Trophoblast cell (in vitro differentiated cells and primary cell): ENCODE data around the gene TSPAN2.
"Not testable (repeated sequence)": the region's sequence is repeated elsewhere in the genome, so short reads cannot be mapped to it uniquely, and the experiment has no call there.

Experiments
- DNase-seq, 2 donors: peaks; one replicate each; pipeline ENCODE4 v3.0.0-alpha.2; 2016
- H2AFZ ChIP-seq: 2 replicates; pipeline ENCODE4 v1.6.1; 2013; ENCODE audit warnings: low read length, moderate library complexity, mild to moderate bottlenecking; ENCODE audit not compliant: insufficient read depth, poor library complexity
- H2AK5ac ChIP-seq: 2 replicates; pipeline ENCODE4 v1.6.1; 2013; ENCODE audit warnings: mild to moderate bottlenecking, low read length
- H2BK120ac ChIP-seq: 2 replicates; pipeline ENCODE4 v1.6.1; 2013; ENCODE audit warnings: low read length, mild to moderate bottlenecking, moderate library complexity; ENCODE audit not compliant: insufficient read depth, poor library complexity
- H2BK12ac ChIP-seq: 2 replicates; pipeline ENCODE4 v1.6.1; 2013; ENCODE audit warnings: mild to moderate bottlenecking, low read length, moderate library complexity
- H2BK5ac ChIP-seq: 2 replicates; pipeline ENCODE4 v1.6.1; 2013; ENCODE audit warnings: low read length, low read depth, moderate library complexity, mild to moderate bottlenecking; ENCODE audit not compliant: poor library complexity
- H3K14ac ChIP-seq: 2 replicates; pipeline ENCODE4 v1.6.1; 2013; ENCODE audit warnings: mild to moderate bottlenecking, low read length
- H3K18ac ChIP-seq: 2 replicates; pipeline ENCODE4 v1.6.1; 2013; ENCODE audit warnings: mild to moderate bottlenecking, low read length
- H3K23ac ChIP-seq: 2 replicates; pipeline ENCODE4 v1.6.1; 2013; ENCODE audit warnings: low read length
- H3K27ac ChIP-seq: 2 replicates; pipeline ENCODE4 v1.5.1; 2013; ENCODE audit warnings: low read depth, mild to moderate bottlenecking, inconsistent platforms, low read length, moderate library complexity
- H3K27me3 ChIP-seq: 2 replicates; pipeline ENCODE4 v1.6.1; 2013; ENCODE audit warnings: inconsistent platforms, mild to moderate bottlenecking, low read length, moderate library complexity; ENCODE audit not compliant: insufficient read depth
- H3K36me3 ChIP-seq, 2 experiments: 1 replicate in 1 of 2; 2 replicates in 1 of 2; pipeline ENCODE4 v1.6.1; 2013; ENCODE audit warnings: low read length in 2 of 2, mild to moderate bottlenecking in 2 of 2, moderate library complexity in 1 of 2; ENCODE audit not compliant: insufficient read depth in 2 of 2, control insufficient read depth in 1 of 2
- H3K4ac ChIP-seq: 2 replicates; pipeline ENCODE4 v1.6.1; 2013; ENCODE audit warnings: low read depth, mild to moderate bottlenecking, low read length, moderate library complexity
- H3K4me1 ChIP-seq, 2 experiments: 1 replicate in 1 of 2; 2 replicates in 1 of 2; pipeline ENCODE4 v1.6.1; 2013; ENCODE audit warnings: low read length in 2 of 2, mild to moderate bottlenecking in 2 of 2, moderate library complexity in 1 of 2; ENCODE audit not compliant: insufficient read depth in 2 of 2, control insufficient read depth in 1 of 2
- H3K4me2 ChIP-seq: 2 replicates; pipeline ENCODE4 v1.6.1; 2013; ENCODE audit warnings: inconsistent platforms, mild to moderate bottlenecking, low read length, moderate library complexity
- H3K4me3 ChIP-seq: 2 replicates; pipeline ENCODE4 v1.5.1; 2013; ENCODE audit warnings: mild to moderate bottlenecking, low read depth, low read length, inconsistent platforms
- H3K79me1 ChIP-seq: one replicate; pipeline ENCODE4 v1.6.1; 2013; ENCODE audit warnings: low read length
- H3K79me2 ChIP-seq: 2 replicates; pipeline ENCODE4 v1.6.1; 2013; ENCODE audit warnings: low read length, mild to moderate bottlenecking; ENCODE audit not compliant: control insufficient read depth, insufficient read depth, poor library complexity
- H3K9ac ChIP-seq: 2 replicates; pipeline ENCODE4 v1.6.1; 2013; ENCODE audit warnings: mild to moderate bottlenecking, low read length
- H3K9me3 ChIP-seq: 2 replicates; pipeline ENCODE4 v1.6.1; 2013; ENCODE audit warnings: low read depth, mild to moderate bottlenecking, control low read depth, inconsistent platforms, low read length; ENCODE audit not compliant: insufficient read depth
- H4K12ac ChIP-seq: 2 replicates; pipeline ENCODE4 v1.6.1; 2013; ENCODE audit warnings: low read depth, mild to moderate bottlenecking, low read length, moderate library complexity
- H4K8ac ChIP-seq: 2 replicates; pipeline ENCODE4 v1.6.1; 2013; ENCODE audit warnings: low read depth, mild to moderate bottlenecking, low read length, moderate library complexity
- H4K91ac ChIP-seq: one replicate; pipeline ENCODE4 v1.6.1; 2013; ENCODE audit warnings: low read depth, mild to moderate bottlenecking, low read length, moderate library complexity
- WGBS: extraction: QIAGEN DNeasy Blood & Tissue Kit; methylation state at CpG from one replicate; pipeline ENCODE4 v1.1.7; 2013; ENCODE audit warnings: missing lambda C conversion rate; ENCODE audit not compliant: insufficient read length, insufficient coverage; ENCODE audit errors: extremely low coverage; 5-methylcytosine and 5-hydroxymethylcytosine counted together

The TSPAN2 gene

DNA sequence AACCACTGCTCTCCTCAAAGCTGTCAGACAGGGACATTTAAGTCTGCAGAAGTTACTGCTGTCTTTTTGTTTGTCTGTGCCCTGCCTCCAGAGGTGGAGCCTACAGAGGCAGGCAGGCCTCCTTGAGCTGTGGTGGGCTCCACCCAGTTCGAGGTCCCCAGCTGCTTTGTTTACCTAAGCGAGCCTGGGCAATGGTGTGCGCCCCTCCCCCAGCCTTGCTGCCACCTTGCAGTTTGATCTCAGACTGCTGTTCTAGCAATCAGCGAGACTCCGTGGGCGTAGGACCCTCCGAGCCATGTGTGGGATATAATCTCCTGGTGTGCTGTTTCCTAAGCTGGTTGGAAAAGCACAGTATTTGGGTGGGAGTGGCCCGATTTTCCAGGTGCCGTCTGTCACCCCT, 69.8 kb downstream of the TSPAN2 start:
- H2AFZ ChIP-seq, H3K4me2 ChIP-seq, H4K91ac ChIP-seq, H4K12ac ChIP-seq, H3K27me3 ChIP-seq, H3K9ac ChIP-seq, H3K36me3 ChIP-seq, H3K79me2 ChIP-seq, DNase-seq, H3K23ac ChIP-seq, H3K18ac ChIP-seq, H3K4me1 ChIP-seq, H3K79me1 ChIP-seq, H3K14ac ChIP-seq, H3K4me3 ChIP-seq, H2BK120ac ChIP-seq, H3K4ac ChIP-seq, H2BK12ac ChIP-seq, H3K9me3 ChIP-seq, H3K27ac ChIP-seq, H2BK5ac ChIP-seq, H4K8ac ChIP-seq, H2AK5ac ChIP-seq: not testable (repeated sequence)
- WGBS, result no CpG with 5 or more reads among the region's 9 CpGs

DNA sequence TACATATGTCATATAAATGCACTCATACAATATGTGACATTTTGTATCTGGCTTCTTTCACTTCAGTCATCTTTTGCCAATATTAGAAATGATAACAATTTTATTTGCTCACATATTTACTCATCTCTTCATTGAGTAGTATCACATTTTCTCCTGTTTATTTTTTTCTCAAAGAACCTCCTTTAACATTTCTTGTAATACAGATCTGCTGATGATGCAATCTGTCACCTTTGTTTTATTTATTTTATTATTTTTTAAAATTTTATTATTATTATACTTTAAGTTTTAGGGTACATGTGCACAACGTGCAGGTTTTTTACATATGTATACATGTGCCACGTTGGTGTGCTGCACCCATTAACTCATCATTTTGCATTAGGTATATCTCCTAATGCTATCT, 75.5 kb downstream of the TSPAN2 start:
- H2AFZ ChIP-seq, result no peak overlapping the region
- no peak overlapping the region for H2BK12ac ChIP-seq
- no peak overlapping the region for H3K23ac ChIP-seq

DNA sequence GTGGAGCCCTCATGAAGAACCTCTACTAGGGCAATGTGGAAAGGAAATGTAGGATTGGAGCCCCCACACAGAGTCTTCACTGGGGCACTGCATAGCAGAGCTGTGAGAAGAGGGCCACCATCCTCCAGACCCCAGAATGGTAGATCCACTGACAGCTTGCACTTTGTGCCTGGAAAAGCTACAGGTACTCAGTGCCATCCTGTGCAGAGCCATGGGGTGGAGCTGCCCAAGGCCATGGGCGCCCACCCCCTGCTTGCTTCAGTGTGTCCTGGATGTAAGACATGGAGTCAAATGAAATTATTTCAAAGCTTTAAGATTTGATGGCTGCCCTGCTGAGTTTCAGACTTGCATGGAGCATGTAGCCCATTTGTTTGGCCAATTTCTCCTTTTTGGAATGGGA, 76.9 kb downstream of the TSPAN2 start:
- no peaks in the 10 kb centered on the region for H3K79me1 ChIP-seq
- H3K27ac ChIP-seq, result no peak overlapping the region
- H4K91ac ChIP-seq, result no peak overlapping the region
- peaks cover 3% of the 10 kb centered on the region for H3K9me3 ChIP-seq
- H4K8ac ChIP-seq, result no peak overlapping the region
- H3K14ac ChIP-seq, result no peak overlapping the region
- H3K36me3 ChIP-seq, result no peaks in the 10 kb centered on the region
- DNase-seq, result no peak
- no peaks in the 10 kb centered on the region for H3K27me3 ChIP-seq
- no peaks in the 10 kb centered on the region for H3K79me2 ChIP-seq
- H2AK5ac ChIP-seq, result no peak overlapping the region
- H3K23ac ChIP-seq, result no peak overlapping the region
- no peak overlapping the region for H4K12ac ChIP-seq
- no peak overlapping the region for H2BK12ac ChIP-seq
- no peak overlapping the region for H2BK5ac ChIP-seq
- no peak overlapping the region for H3K9ac ChIP-seq
- H2BK120ac ChIP-seq, result no peak overlapping the region
- no CpG with 5 or more reads among the region's 1 CpG for WGBS
- no peak overlapping the region for H3K4me3 ChIP-seq
- H3K4me2 ChIP-seq, result no peak overlapping the region
- H2AFZ ChIP-seq, result no peak overlapping the region
- no peak overlapping the region for H3K18ac ChIP-seq
- no peak overlapping the region for H3K4ac ChIP-seq
- no peaks in the 10 kb centered on the region for H3K4me1 ChIP-seq

More for the DNA sequence above, 75.5 kb downstream of the TSPAN2 start:
- Histone ChIP-seq H4K8ac (no peak overlapping the region), H3K4me1 (no peaks in the 10 kb centered on the region), H3K9me3 (peaks cover 3% of the 10 kb centered on the region), H4K91ac (no peak overlapping the region), H3K4me3 (no peak overlapping the region), H3K9ac (no peak overlapping the region), H2AK5ac (no peak overlapping the region), H3K4ac (no peak overlapping the region), H2BK5ac (no peak overlapping the region), H3K79me2 (no peaks in the 10 kb centered on the region), H3K36me3 (no peaks in the 10 kb centered on the region), H3K18ac (no peak overlapping the region), H4K12ac (no peak overlapping the region), H3K79me1 (no peaks in the 10 kb centered on the region), H3K14ac (no peak overlapping the region), H2BK120ac (no peak overlapping the region), H3K27me3 (no peaks in the 10 kb centered on the region), H3K27ac (no peak overlapping the region), H3K4me2 (no peak overlapping the region)
- no CpG with 5 or more reads among the region's 2 CpGs for WGBS
- no peak for DNase-seq

DNA sequence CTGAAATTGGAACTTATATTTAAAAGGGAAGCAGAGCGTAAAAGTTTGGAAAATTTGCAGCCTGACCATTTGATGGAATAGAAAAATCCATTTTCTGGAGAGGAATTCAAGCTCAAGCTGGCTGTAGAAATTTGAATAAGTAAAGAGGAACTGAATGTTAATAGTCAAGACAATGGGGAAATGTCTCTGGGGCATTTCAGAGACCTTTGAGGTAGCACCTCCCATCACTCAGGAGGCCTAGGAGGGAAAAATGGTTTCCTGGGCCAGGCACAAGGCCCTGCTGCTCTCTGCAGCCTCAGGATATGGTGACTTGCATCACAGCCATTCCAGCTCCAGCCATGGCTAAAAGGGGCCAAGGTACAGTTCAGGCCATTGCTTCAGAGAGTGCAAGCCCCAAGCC, 77.3 kb downstream of the TSPAN2 start:
- WGBS, result no CpG with 5 or more reads among the region's 1 CpG
- no peak overlapping the region for H3K4me3 ChIP-seq
- H3K4ac ChIP-seq, result no peak overlapping the region

More for the DNA sequence above, 77.3 kb downstream of the TSPAN2 start:
- no peak overlapping the region for H3K27ac ChIP-seq
- no peak overlapping the region for H3K18ac ChIP-seq
- H2BK12ac ChIP-seq, result no peak overlapping the region
- H3K4me1 ChIP-seq, result no peaks in the 10 kb centered on the region
- H3K27me3 ChIP-seq, result no peaks in the 10 kb centered on the region
- H3K4me2 ChIP-seq, result no peak overlapping the region
- H3K23ac ChIP-seq, result no peak overlapping the region
- H4K91ac ChIP-seq, result no peak overlapping the region
- H2AK5ac ChIP-seq, result no peak overlapping the region
- H3K79me2 ChIP-seq, result no peaks in the 10 kb centered on the region
- no peak overlapping the region for H2BK120ac ChIP-seq
- no peak overlapping the region for H3K9ac ChIP-seq
- H3K9me3 ChIP-seq, result peaks cover 3% of the 10 kb centered on the region
- no peak overlapping the region for H4K8ac ChIP-seq
- H2AFZ ChIP-seq, result no peak overlapping the region
- H4K12ac ChIP-seq, result no peak overlapping the region
- H2BK5ac ChIP-seq, result no peak overlapping the region
- DNase-seq, result no peak
- no peaks in the 10 kb centered on the region for H3K79me1 ChIP-seq
- no peaks in the 10 kb centered on the region for H3K36me3 ChIP-seq
- no peak overlapping the region for H3K14ac ChIP-seq
